ENCODE measurements around the gene COL4A3. TPM values are rescaled to one million over a fixed set of nuclear protein-coding genes. Genes with fewer than 3 reads are reported as not detected.
"Not testable (repeated sequence)": the region's sequence is repeated elsewhere in the genome, so short reads cannot be mapped to it uniquely, and the experiment has no call there.

COL4A3 gene
- total RNA-seq, 1 donor from 2014 or later, result 5.5 TPM

DNA sequence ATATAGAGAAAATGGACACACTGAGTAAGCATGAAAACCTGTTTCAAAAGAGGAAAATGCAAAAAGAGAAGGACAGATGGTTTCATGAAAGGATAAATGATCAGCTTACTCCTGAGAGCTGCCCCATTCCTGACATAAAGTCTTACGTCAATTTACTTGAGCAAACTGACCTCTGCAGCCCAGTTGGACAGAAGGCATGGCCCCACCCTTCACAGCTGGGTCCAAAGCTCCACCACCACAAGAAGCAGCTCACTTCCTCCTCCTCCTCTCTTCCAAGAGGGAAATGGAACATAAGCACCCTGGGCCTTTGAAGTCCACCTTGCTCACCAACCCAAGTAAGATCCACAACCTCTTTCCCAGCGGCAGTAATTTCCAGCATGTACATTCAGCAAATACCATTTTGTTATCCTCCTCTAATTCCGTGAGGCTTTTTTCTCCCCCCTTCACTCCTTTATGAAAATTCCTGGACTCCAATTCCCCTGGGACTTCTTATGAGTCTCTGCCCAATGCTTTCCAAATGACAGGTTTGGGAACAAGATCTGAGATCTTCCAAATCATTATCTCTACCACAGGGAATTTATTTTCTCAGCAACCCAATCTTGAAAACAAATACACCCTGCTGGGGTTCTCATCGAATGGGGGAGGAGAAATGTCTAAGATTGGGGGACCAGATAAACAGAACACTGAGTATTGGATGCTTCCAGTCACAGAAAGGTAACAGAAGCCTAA is 10.5 kb upstream of the COL4A3 start:
- intact Hi-C loops (cut with DNase I), result no loop called here
- no peak for DNase-seq (ENCODE audit: missing footprints)
- ATAC-seq, result peak; percentile 87

GRCh38 chr2:227154986-227155774 is 9.2 kb upstream of the COL4A3 start:
- peak; percentile 73 for ATAC-seq
- intact Hi-C loops (cut with DNase I), result no loop called here
- DNase-seq (ENCODE audit: missing footprints), result no peak

- intact Hi-C loops (cut with DNase I), result no loop called here
- DNase-seq (ENCODE audit: missing footprints) (no peak), ATAC-seq (no peak)
These were observed 4.3 kb upstream of the COL4A3 start for GRCh38 chr2:227160164-227160563.

DNA sequence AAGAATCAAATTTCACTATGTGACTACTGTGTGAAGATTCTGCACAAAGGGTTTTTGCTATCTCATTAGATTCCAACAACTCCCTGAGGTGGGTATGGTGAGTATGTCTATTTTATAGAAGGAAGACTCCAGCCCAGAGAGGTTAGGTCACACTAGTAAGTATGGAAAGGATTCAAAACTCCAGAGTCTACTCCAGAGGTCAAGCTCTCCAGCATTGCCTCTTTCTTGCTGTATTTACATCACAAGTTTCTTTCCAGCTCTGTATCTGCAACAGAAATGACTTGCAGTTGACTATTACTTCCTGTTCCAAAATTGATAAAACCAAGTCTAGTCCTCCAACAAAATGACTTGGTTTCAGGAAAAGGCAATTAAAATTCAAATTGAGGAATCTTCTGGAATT is 2.5 kb upstream of the COL4A3 start:
- intact Hi-C loops (cut with DNase I), result no loop called here
- no peak for ATAC-seq
- DNase-seq (ENCODE audit: missing footprints), result no peak

- intact Hi-C loops (cut with DNase I), result no loop called here
- ATAC-seq (peak; percentile 45), DNase-seq (ENCODE audit: missing footprints) (no peak)
These were observed 883 bp upstream of the COL4A3 start for GRCh38 chr2:227163485-227163997.

GRCh38 chr2:227164763-227165291 is 403 bp downstream of the COL4A3 start:
- intact Hi-C loops (cut with DNase I), result no loop called here
- DNase-seq (ENCODE audit: missing footprints), result no peak
- peak; percentile 23 for ATAC-seq

- ATAC-seq; intact Hi-C loops (cut with DNase I); DNase-seq (ENCODE audit: missing footprints): not testable (repeated sequence)
These were observed 7.4 kb downstream of the COL4A3 start for GRCh38 chr2:227171779-227172178.

- no peak for ATAC-seq
- intact Hi-C loops (cut with DNase I), result no loop called here
- no peak for DNase-seq (ENCODE audit: missing footprints)
These were observed 13.3 kb downstream of the COL4A3 start for GRCh38 chr2:227177592-227178336.

GRCh38 chr2:227179988-227180685 is 15.7 kb downstream of the COL4A3 start:
- DNase-seq (ENCODE audit: missing footprints) (no peak), ATAC-seq (peak; percentile 95)
- intact Hi-C loops (cut with DNase I), result loop anchor here (5.0 kb wide), 1 partner anchor 47 kb away; no protein-coding TSS in a partner anchor

DNA sequence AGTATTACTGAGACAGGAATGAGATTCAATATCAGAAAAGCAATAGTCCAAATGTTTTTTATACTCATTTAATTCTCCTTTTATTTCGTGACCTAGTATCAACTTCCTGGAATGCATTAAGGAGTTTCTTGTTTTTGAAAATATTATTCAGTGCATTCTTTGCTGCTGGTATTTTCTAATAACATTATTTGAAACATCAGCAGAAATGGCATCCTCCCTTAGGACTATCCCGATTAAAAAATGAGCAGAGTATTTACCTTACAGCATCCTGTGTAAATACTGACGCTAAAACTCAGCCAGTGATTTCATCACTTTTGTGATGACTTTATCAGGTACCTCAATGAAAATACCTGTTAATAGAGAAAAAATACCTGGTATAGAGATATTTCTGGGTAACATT is 16.3 kb downstream of the COL4A3 start:
- intact Hi-C loops (cut with DNase I), result loop anchor here (5.0 kb wide), 1 partner anchor 47 kb away; no protein-coding TSS in a partner anchor
- DNase-seq (ENCODE audit: missing footprints) (no peak), ATAC-seq (no peak)

GRCh38 chr2:227182765-227183164 is 18.3 kb downstream of the COL4A3 start:
- DNase-seq (ENCODE audit: missing footprints) (no peak), ATAC-seq (no peak)
- intact Hi-C loops (cut with DNase I), result loop anchor here (5.0 kb wide), 1 partner anchor 45 kb away; no protein-coding TSS in a partner anchor

DNA sequence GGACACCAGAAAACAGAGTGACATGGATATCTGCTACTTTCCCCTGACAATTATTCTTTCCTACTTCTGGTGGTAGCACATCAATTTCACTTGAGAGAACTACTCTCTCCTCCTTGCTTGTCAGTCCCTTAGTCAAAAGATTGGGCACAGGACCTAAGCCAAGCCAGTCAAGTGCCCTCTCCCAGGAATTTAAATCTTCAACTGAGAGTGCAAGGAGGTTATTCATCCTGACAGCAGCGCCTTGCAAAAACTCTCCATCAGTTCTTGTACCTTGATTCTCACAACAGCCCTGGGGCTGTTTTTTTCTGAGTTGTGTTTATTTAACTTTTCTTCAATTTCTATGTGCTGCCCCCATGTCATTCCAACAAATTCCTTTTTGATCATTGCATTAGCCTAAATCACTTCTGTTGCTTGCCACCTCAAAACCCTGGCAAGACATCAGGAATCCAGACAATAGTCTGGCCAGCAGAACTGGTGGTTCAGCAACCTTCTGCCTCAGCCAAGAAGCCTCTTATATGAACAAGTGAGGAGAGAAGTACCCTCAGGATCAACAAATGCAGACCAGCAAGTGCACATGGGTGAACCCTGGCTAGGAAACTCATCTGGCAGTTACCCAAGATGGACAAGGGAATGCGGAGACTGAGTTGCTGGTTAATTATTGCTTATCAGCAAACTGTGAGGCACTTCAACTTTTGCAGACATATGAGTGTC is 19.4 kb downstream of the COL4A3 start:
- intact Hi-C loops (cut with DNase I), result loop anchor here (5.0 kb wide), 1 partner anchor 43 kb away; no protein-coding TSS in a partner anchor
- ATAC-seq (no peak), DNase-seq (ENCODE audit: missing footprints) (no peak)

GRCh38 chr2:227185615-227186232 is 21.3 kb downstream of the COL4A3 start:
- intact Hi-C loops (cut with DNase I), result no loop called here
- ATAC-seq (no peak), DNase-seq (ENCODE audit: missing footprints) (no peak)

GRCh38 chr2:227186751-227187150 is 22.3 kb downstream of the COL4A3 start:
- DNase-seq (ENCODE audit: missing footprints) (no peak), ATAC-seq (peak; percentile 30)
- intact Hi-C loops (cut with DNase I), result no loop called here

DNA sequence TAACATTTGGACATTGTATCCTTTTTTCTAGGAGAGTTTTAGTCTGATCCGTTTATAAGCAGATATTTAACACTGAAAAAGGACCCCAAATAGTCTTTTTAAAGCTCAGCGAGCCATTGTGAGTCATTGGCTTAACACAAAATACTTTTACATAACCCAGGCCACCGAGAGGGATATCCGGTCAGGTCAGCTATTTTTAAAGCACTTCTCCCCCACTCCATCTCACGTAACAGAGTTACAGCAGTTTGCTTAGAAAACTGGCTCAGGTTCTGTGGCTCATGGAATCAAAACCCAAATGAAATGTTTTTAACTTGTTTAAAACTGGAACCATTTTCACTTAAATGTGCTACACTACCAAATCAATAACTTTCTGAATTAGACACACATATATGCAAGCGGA is 23.9 kb downstream of the COL4A3 start:
- intact Hi-C loops (cut with DNase I), result no loop called here
- peak; percentile 90 for ATAC-seq
- DNase-seq (ENCODE audit: missing footprints), result no peak

DNA sequence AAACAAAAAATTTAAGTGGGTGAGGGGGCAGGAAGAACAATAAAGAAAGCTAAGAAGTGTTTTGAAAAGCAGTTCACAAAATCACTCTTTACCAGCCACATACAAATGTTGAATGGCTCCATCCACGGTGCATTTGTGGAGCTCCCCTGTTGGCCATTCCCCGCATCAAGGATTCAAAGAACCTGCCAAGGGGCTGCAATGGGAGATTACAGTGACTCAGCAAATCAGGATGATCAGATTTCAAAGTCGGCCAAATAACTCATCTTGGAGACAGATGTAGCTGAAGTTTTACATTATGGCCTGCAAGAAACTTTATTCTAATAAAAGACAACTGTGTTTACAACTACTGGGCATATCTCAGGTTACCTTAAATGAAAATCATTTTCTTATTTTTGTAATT is 26.9 kb downstream of the COL4A3 start:
- intact Hi-C loops (cut with DNase I), result no loop called here
- ATAC-seq, result no peak
- no peak for DNase-seq (ENCODE audit: missing footprints)

DNA sequence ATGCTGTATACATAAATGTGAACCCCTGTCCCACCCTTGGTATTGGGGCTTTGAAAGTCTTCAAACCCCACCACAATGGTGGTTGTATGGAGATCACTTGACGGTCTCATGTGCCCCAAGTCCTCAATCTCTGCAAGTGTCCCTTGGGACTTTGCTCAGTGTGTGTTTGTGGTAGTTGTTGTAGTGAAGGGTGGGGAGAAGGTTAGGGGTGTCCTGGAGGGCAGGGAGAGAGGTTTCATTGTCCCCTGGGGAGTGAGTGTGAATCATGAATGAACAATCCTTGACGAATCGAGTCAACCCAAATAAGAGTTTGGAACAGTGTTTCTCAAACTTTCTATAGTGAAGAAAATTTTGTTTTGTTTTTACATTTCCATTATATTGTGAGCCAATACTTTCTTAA is 28.1 kb downstream of the COL4A3 start:
- ATAC-seq (no peak), DNase-seq (ENCODE audit: missing footprints) (no peak)
- intact Hi-C loops (cut with DNase I), result no loop called here
